Uterus (tissue), 4 donors: ENCODE measurements around the gene TSNAX. TPM values are rescaled to one million over a fixed set of nuclear protein-coding genes. Genes with fewer than 3 reads are reported as not detected.

Experiments used
- DNase-seq, 2 donors: peaks; one replicate each; pipeline ENCODE4 v3.0.0-alpha.2; 2019 to 2020
- H3K27ac ChIP-seq, 2 donors: fragments of 200-600 bp; sonication (generic); 1 replicate in 1 of 2; 2 replicates in 1 of 2; pipeline ENCODE4 v1.5.1; 2016 to 2018
- H3K27me3 ChIP-seq, 2 donors: fragments of 200-600 bp; sonication (generic); one replicate each; pipeline ENCODE4 v1.5.1; 2018 to 2019; ENCODE audit warnings: control low read depth in 1 of 2
- H3K36me3 ChIP-seq, 2 donors: fragments of 200-600 bp; sonication (generic); one replicate each; pipeline ENCODE4 v1.5.1; 2019; ENCODE audit warnings: control low read depth in 1 of 2
- H3K4me1 ChIP-seq, 2 donors: fragments of 200-600 bp; sonication (generic); one replicate each; pipeline ENCODE4 v1.5.1; 2018 to 2019; ENCODE audit warnings: control low read depth in 1 of 2
- H3K4me3 ChIP-seq, 2 donors: fragments of 200-600 bp; sonication (generic); 1 replicate in 1 of 2; 2 replicates in 1 of 2; pipeline ENCODE4 v1.5.1; 2018 to 2019; ENCODE audit warnings: mild to moderate bottlenecking in 1 of 2
- H3K9me3 ChIP-seq, 2 donors: fragments of 200-600 bp; sonication (generic); one replicate each; pipeline ENCODE4 v1.5.1; 2019; ENCODE audit warnings: control low read depth in 1 of 2
- CTCF ChIP-seq, 4 experiments: fragments of 200-600 bp in 2 of 4; fragments of 450-650 bp in 2 of 4; sonication (generic) in 2 of 4; IDR thresholded peaks; one replicate each; pipeline ENCODE4 v1.5.1; 2016 to 2019; ENCODE audit warnings: antibody characterized with exemption in 4 of 4, mild to moderate bottlenecking in 2 of 4, moderate library complexity in 1 of 4
- POLR2A ChIP-seq, 2 donors: fragments of 450-650 bp; IDR thresholded peaks; one replicate each; pipeline ENCODE4 v1.6.1; 2016; ENCODE audit warnings: antibody characterized with exemption in 2 of 2, mild to moderate bottlenecking in 1 of 2, moderate library complexity in 1 of 2
- intact Hi-C: fragments of 100-400 bp; cut with DNase I; formaldehyde crosslinking; loops from one replicate; pipeline ENCODE4 v1.15.1; 2023; ENCODE audit warnings: low total_unique reads
- total RNA-seq, 4 donors: library from RNA; depleted of rRNA in 3 of 4; stranded (reverse); fragments of >200 nt in 3 of 4; gene quantifications; one replicate each; pipeline versions ENCODE4 v1.1.0 to v1.2.4, GENCODE V29; 2014 to 2023
- donor health status: DM: yes; HTN: yes; CAD: no.

Gene TSNAX
- total RNA-seq, 4 donors from 2014 or later = 30.6 to 142 (median 63.9) TPM

DNA sequence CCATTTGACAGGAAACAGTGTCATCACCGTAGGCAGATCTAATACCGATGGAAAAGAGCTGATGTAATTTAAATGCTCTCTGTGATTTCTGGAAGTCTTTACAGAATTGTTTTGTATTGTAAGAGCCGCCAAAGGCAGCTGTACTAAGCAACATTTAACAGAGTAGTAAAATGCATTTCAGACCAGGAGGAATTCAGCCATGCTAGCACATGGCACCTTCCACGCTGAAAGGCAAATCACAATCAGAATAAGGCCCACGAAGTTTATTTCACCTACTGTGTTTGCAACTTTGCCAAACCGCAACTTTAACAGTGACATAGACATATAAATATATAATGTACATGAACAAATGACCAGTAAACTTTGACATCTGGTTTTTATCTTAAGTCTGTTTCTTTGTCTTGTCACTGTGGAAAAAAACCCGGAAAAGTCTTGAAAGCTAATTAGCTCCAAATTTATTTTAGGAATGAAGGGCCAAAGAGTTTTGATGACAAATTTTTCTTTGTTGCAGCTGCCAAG, 72.0 kb downstream of the TSNAX start:
- intact Hi-C loops = loop anchor here (5.0 kb wide), 1 partner anchor 243 kb away; no protein-coding TSS in a partner anchor
- Histone ChIP-seq H3K9me3 (no peaks in the 10 kb centered on the region), H3K27ac (peak overlapping the region; percentile 32 to 60)

DNA sequence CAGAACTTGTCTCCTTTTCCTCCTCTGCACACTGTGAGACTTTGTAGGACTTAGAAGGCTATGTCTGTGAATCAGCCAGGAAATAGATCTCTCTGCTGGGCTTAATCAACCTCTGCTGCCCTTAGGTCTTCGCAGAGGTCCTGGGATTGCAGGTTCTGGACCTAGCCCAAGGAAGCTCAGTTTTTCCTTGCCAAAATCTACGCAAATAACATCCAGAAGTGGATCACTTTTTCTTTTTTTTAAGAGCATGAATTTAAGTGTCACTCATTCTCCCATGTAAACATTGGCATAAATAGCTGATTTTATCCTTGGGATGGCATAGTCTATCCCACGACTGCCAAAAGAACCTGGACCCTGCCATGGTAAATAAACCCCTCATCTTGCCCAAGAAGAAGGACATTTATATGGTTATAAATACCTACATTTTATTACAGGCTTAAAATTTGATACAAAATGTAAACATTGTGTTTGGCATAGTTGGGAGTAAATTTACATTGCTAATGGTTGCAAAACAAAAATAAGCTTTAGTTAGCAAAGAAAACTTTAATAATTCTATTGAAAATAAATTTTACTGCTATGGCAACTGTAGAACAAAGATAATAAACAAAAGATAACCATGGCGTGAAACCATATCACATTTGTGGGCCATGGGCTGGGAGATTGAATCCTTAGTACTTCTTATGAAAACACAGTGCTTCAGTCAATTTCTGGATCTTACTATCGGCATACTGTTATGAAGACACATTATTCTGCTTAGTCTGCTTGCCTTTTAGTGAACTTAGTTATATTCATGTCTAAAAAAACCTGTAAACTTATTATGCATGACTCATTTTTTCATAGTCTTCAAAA, 73.6 kb downstream of the TSNAX start:
- Histone ChIP-seq H3K4me3 (no peak overlapping the region), H3K27ac (no peak overlapping the region), H3K4me1 (no peaks in the 10 kb centered on the region), H3K36me3 (no peaks in the 10 kb centered on the region), H3K27me3 (no peaks in the 10 kb centered on the region), H3K9me3 (no peaks in the 10 kb centered on the region)
- TF ChIP-seq CTCF (IDR thresholded peaks at IDR 0.05) (no peak), POLR2A (IDR thresholded peaks at IDR 0.05) (no peak)
- DNase-seq = no peak
- intact Hi-C loops = loop anchor here (5.0 kb wide), 1 partner anchor 245 kb away; no protein-coding TSS in a partner anchor

More for the DNA sequence above, 72.0 kb downstream of the TSNAX start:
- DNase-seq = no peak
- H3K4me3 ChIP-seq = no peak overlapping the region
- H3K27me3 ChIP-seq = no peaks in the 10 kb centered on the region
- no peaks in the 10 kb centered on the region for H3K4me1 ChIP-seq
- no peak for TF ChIP-seq POLR2A (IDR thresholded peaks at IDR 0.05)
- TF ChIP-seq CTCF (IDR thresholded peaks at IDR 0.05) = no peak
- H3K36me3 ChIP-seq = no peaks in the 10 kb centered on the region

DNA sequence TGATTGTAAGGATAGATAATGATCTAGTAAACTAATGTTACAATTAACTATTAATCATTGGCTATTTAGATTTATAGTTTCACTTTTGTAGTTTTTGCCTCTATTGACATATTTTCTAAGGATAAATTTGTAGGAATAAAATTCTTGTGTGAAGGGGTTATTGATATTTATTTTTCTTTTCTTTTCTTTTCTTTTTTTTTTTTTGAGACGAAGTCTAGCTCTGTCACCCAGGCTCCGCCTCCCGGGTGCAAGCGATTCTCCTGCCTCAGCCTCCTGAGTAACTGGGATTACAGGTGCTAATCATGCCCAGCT, 74.2 kb downstream of the TSNAX start:
- no peaks in the 10 kb centered on the region for H3K27me3 ChIP-seq
- H3K4me3 ChIP-seq = no peak overlapping the region
- H3K36me3 ChIP-seq = no peaks in the 10 kb centered on the region
- H3K4me1 ChIP-seq = no peaks in the 10 kb centered on the region
- no peak for DNase-seq
- TF ChIP-seq POLR2A (IDR thresholded peaks at IDR 0.05) = no peak
- TF ChIP-seq CTCF (IDR thresholded peaks at IDR 0.05) = no peak
- H3K9me3 ChIP-seq = no peaks in the 10 kb centered on the region
- H3K27ac ChIP-seq = no peak overlapping the region
- intact Hi-C loops = loop anchor here (5.0 kb wide), 1 partner anchor 245 kb away; no protein-coding TSS in a partner anchor

GRCh38 chr1:231603598-231604275, 75.3 kb downstream of the TSNAX start:
- Histone ChIP-seq H3K27me3 (no peaks in the 10 kb centered on the region), H3K9me3 (no peaks in the 10 kb centered on the region), H3K27ac (peak overlapping the region in 1 of 2 donors; percentile 41), H3K4me1 (no peaks in the 10 kb centered on the region), H3K4me3 (peak overlapping the region; percentile 32 to 47), H3K36me3 (no peaks in the 10 kb centered on the region)
- intact Hi-C loops = loop anchor here (5.0 kb wide), 1 partner anchor 246 kb away; no protein-coding TSS in a partner anchor
- DNase-seq = peak in 1 of 2 donors; percentile 30
- TF ChIP-seq POLR2A (IDR thresholded peaks at IDR 0.05) (no peak), CTCF (IDR thresholded peaks at IDR 0.05) (peak; percentile 61 to 74 (median 70))

- H3K27me3 ChIP-seq = no peaks in the 10 kb centered on the region
- intact Hi-C loops = loop anchor here (5.0 kb wide), 1 partner anchor 247 kb away; no protein-coding TSS in a partner anchor
- H3K27ac ChIP-seq = no peak overlapping the region
- H3K9me3 ChIP-seq = no peaks in the 10 kb centered on the region
- no peaks in the 10 kb centered on the region for H3K4me1 ChIP-seq
- H3K36me3 ChIP-seq = no peaks in the 10 kb centered on the region
- DNase-seq = no peak
- TF ChIP-seq CTCF (IDR thresholded peaks at IDR 0.05) = no peak
- no peak for TF ChIP-seq POLR2A (IDR thresholded peaks at IDR 0.05)
- no peak overlapping the region for H3K4me3 ChIP-seq
Measured at GRCh38 chr1:231604276-231604621, 75.8 kb downstream of the TSNAX start.
